HepG2 (cell line): Measurements from ENCODE around the gene SCGB2B2.

ENCODE experiments used
- EHMT2 ChIP-seq: fragments of 200-600 bp; sonication (generic); IDR thresholded peaks from 2 replicates; pipeline ENCODE4 v1.7.0; 2017; ENCODE audit warnings: antibody characterized with exemption, low read depth, low read length, borderline replicate concordance
- EZH2 ChIP-seq: conservative IDR thresholded peaks from 2 replicates; pipeline ENCODE4 v1.6.1; 2012; ENCODE audit warnings: mild to moderate bottlenecking, low read depth, low read length, moderate library complexity
- HOXD1 ChIP-seq: sonication (generic); formaldehyde crosslinking; IDR thresholded peaks from 2 replicates; pipeline ENCODE4 v1.5.0; 2020; ENCODE audit warnings: missing genetic modification reagents
- JUND ChIP-seq: sonication (generic); formaldehyde crosslinking; IDR thresholded peaks from 2 replicates; pipeline ENCODE4 v1.8.0; 2022; ENCODE audit warnings: mild to moderate bottlenecking, missing genetic modification reagents
- ZFX ChIP-seq: sonication (generic); formaldehyde crosslinking; IDR thresholded peaks from 2 replicates; pipeline ENCODE4 v1.4.0; 2020; ENCODE audit warnings: mild to moderate bottlenecking, low read depth, missing genetic modification reagents, moderate library complexity
- ZHX1 ChIP-seq: sonication (generic); formaldehyde crosslinking; IDR thresholded peaks from 2 replicates; pipeline ENCODE4 v1.8.1; 2022; ENCODE audit warnings: low read depth, mild to moderate bottlenecking, missing genetic modification reagents
- ZNF234 ChIP-seq: sonication (generic); formaldehyde crosslinking; conservative IDR thresholded peaks from 2 replicates; pipeline ENCODE4 v1.5.1; 2020; ENCODE audit warnings: mild to moderate bottlenecking, missing genetic modification reagents
- ZNF264 ChIP-seq: sonication (generic); formaldehyde crosslinking; IDR thresholded peaks from 2 replicates; pipeline ENCODE4 v1.4.0; 2020; ENCODE audit warnings: missing genetic modification reagents

GRCh38 chr19:34642241-34642640, 34.7 kb downstream of the SCGB2B2 start:
- TF ChIP-seq EHMT2, result no peak
- no peak for TF ChIP-seq ZNF264 (CRISPR knock-in tag)
- TF ChIP-seq ZFX, result no peak
- TF ChIP-seq ZHX1 (CRISPR knock-in tag), result no peak
- TF ChIP-seq JUND (CRISPR knock-in tag), result no peak
- no peak for TF ChIP-seq HOXD1 (CRISPR knock-in tag)
- TF ChIP-seq EZH2, result no peak
- TF ChIP-seq ZNF234 (CRISPR knock-in tag), result no peak
